Right lobe of liver (tissue), 4 donors: ENCODE measurements around the gene INAFM2.

ENCODE experiments used
- CTCF ChIP-seq, 4 donors: fragments of 200-600 bp in 3 of 4; fragments of 450-650 bp in 1 of 4; IDR thresholded peaks; one replicate each; pipeline versions ENCODE4 v1.5.1 to v1.8.0; 2016 to 2022; ENCODE audit warnings: antibody characterized with exemption in 4 of 4, mild to moderate bottlenecking in 2 of 4
- POLR2A ChIP-seq: fragments of 450-650 bp; IDR thresholded peaks from one replicate; pipeline ENCODE4 v1.6.1; 2017; ENCODE audit warnings: antibody characterized with exemption, mild to moderate bottlenecking
- donor health status: DM: no; HTN: no; CAD: no.
- donor health status: DM: no; HTN: no; CAD: no.
- donor health status: DM: no; HTN: yes; CAD: no.

- no peak for TF ChIP-seq CTCF (IDR thresholded peaks at IDR 0.05)
- TF ChIP-seq POLR2A = no peak
Observed at GRCh38 chr15:40323953-40324937, 753 bp downstream of the INAFM2 start.
